GM19099 (cell line): Measurements from ENCODE around the gene FAM53B.

ENCODE experiments used
- POLR2A ChIP-seq: IDR thresholded peaks from 3 replicates; pipeline ENCODE4 v1.6.1; 2011; ENCODE audit warnings: low read depth; ENCODE audit not compliant: insufficient read length; ENCODE audit errors: extremely low read depth

FAM53B gene, protein sequence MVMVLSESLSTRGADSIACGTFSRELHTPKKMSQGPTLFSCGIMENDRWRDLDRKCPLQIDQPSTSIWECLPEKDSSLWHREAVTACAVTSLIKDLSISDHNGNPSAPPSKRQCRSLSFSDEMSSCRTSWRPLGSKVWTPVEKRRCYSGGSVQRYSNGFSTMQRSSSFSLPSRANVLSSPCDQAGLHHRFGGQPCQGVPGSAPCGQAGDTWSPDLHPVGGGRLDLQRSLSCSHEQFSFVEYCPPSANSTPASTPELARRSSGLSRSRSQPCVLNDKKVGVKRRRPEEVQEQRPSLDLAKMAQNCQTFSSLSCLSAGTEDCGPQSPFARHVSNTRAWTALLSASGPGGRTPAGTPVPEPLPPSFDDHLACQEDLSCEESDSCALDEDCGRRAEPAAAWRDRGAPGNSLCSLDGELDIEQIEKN

DNA sequence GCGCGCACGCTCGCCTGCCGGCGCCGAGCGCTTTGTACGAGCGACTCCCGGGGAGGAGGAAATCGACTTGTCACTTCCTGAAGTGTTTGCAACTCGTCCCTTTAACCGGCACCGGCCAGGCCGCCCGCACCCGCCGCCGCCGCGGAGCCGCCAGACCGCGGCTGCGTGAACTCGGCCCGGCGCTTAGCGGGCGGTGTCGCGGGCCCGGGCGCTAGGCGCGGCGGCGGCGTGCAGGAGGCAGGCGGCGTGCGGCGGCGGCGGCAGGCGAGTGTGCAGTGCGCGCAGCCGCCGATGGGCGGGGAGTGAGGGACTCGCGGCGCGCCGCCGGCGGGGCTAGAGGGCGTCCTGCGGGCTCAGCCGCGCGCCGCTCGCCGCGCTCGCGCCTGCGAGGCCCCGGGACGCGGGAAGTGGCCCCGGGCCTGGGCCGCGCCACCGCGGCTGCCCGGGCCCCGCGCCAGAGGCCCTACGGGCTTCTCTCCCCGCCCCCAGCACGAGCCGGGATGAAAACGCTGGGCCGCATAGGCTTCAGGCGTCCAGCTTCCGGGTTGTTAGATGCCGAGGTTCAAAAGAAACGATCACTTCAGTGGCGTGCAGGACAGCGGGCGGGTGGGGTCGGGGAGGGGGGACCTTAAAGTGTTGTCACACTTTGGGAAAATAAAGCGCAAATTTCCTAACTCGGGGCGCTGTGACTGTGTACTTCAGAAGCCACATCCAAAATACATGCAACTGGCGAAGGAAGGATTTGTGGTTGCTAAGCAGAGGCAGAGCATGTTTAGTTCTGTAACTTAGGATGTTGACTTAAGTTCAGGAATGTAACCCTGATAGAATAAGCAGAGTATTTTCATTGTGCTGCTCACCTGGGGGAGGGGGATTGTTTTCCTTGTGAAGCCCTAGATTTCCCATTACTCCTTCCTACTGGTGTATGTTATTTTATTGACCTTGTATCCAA is at the start of gene FAM53B:
FAM53B (minus strand) TSS at position 277 of the 949 bp plus-strand sequence. CDS start 37,665 bp downstream, outside the sequence.
- TF ChIP-seq POLR2A = peak; percentile 67

DNA sequence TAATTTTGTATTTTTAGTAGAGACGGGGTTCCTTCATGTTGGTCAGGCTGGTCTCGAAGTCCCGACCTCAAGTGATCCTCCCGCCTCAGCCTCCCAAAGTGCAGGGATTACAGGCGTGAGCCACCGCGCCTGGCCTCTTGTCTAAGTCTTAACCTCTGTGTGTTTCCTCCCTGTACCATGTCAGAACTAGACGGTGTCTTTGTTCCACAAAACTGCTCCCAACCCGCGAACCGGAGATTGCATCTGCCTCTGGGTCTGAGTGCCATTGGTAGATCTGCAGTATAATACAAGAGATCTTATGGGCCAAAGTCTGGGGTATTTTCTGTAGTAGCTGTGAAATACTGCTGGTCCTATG is 48.8 kb upstream of the FAM53B start:
- no peak for TF ChIP-seq POLR2A

DNA sequence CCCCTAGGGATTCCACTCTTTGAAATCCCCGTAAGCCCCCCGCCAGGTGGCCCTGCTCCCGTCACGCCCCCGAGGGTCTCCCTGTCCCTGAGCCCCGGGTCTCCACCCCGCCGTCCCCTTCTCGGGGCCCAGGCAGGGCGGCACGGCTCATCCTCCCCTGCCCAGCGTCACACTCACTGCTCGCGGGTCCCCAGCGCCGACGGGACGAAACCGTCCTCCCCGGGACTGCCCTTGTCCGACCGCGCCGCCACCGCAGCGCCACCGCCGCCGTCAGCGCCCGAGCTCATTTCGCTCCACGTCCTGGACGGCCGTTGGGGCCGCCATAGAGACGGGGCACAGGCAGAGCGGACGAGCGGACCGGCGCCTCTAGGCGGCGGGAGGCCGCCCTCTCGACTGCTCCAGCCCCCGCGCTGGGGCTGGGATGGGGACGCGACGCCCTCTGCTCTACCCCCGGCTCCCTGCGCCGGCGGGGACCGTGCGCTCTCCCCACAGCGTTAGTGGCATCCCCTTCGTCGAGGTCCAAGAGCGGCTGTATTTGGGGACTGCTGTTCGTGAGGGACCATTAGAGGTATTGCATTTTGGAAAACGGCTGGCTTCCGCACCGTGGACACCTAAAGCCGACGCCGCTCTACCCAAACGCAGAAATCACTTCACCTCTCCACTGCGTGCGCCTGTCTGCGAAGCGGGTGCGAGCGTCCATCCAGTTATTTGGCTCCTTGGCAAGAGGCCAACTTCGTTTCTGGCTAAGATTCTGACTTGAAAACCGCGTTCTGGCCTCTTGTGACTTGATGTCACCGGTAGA is 47.6 kb upstream of the FAM53B start, which contains the start of gene EEF1AKMT2:
EEF1AKMT2 (minus strand) TSS at position 341 of the 802 bp plus-strand sequence; CDS start at position 287, 54 bp downstream.
- peak; percentile 97 for TF ChIP-seq POLR2A

DNA sequence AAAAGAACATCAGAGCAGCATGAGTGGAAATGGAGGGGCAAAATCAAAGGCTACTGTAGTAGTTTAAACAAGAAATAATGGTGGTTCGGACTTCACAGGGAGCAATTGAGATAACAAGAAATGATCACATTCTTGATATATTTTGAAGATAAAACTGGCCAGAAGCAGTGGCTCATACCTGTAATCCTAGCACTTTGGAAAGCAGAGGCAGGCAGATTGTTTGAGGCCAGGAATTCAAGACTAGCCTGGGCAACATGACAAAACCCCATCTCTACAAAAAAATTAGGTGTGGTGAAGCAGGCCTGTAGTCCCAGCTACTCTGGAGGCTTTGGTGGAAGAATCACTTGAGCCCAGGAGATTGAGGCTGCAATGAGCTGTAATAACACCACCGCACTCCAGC is 24.6 kb upstream of the FAM53B start:
- no peak for TF ChIP-seq POLR2A

DNA sequence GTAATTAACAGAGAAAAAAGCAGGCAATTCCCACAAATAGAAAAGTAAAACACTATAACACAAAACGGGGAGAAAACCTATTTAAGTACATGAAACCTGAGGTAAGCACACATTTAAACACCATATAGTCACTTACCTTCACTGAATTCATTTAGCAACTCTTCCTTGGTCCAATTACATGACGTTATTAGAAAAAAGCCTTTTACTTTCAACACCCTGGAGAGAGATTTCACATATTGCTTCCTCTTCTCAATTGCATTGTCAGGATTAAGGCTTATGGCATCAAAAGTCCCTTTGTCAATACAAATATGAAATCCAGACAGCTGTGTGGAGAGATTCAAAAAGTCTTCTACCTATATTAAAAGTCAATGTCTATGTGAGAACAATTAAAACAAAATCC is 21.1 kb upstream of the FAM53B start:
- TF ChIP-seq POLR2A = no peak

DNA sequence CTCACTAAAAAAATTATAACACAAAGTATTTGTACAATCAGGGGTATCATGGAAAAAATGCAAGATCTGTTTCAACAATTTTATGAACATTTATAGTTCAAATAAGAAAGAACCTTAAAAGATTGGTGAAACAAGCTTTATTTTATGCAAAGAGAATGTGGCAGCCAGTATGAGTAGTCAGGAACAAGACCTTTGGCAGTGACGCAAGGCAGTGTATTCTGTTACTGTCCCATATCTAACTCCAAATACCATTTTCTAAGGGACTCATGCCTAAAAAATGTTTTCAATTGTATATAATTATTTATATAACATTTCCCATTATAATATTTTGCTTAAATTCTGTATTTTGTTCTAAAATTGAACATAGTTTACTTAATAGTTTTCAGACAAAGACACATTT is 19.1 kb upstream of the FAM53B start:
- no peak for TF ChIP-seq POLR2A

DNA sequence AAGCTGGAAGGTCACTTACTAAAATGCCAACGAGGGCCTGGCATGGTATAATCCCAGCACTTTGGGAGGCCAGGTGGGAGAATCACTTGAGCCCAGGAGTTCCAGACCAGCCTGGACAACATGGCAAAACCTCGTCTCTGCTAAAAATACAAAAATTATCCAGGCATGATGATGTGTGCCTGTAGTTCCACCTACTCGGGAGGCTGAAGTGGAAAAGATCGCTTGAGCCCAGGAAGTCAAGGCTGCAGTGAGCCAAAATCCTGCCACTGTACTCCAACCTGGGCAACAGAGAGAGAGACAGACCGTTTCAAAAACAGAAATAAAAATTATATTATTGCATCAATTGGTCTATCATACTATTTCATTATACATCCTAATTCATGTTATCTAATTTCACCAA is 18.1 kb upstream of the FAM53B start:
- no peak for TF ChIP-seq POLR2A

DNA sequence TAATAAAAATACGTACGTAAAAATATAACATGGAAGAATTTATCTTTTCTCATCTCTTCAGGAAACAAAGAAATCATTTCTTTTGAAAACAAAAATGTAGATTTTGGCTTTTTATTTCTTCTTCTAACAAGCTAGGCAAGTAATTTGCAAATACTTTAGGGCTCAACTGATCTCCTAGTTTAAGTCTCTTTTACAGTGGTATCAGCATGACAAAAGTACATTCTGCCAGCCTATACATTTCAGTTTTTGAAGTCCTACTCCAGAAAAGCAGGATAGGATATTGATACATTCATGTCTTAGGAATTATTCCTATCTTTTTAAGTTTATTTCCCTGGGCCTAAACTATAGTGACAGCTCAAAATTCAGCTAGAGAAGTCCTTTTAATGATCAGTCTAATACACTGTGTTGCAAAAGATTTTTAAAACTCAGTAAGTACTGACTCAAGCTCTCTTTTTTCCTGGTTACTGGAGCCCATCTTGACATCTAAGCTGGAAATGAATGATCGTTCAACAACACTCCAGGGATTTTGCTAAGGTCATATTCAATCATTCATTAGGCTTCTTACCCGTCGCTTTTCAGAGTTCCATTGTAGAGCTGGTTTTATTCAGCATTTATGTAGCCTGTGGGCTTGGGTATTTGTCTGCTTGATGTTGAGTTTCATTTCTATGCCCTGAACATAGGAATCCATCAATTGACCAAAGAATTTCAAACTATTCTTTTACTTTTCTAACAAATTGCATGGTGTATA is 12.2 kb upstream of the FAM53B start:
- TF ChIP-seq POLR2A = no peak

DNA sequence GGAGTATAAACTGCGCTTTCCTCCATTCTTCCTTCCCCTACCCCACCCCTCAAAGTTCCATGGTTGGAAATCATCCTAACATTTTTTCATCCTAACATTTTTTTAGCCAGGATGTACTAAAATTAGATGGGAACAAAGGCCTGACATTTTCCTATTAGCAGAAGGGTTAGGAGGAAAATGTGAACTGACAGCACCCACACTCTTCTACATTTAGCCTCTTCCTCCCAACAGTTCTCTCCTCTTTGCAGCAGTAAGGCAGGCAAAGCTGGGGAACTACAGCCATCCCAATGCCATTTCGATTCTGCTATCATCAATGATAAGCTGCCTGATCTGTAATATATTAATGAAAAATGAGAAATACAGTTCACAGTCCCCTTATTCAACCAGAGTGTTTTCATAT is 11.4 kb upstream of the FAM53B start:
- TF ChIP-seq POLR2A = no peak

DNA sequence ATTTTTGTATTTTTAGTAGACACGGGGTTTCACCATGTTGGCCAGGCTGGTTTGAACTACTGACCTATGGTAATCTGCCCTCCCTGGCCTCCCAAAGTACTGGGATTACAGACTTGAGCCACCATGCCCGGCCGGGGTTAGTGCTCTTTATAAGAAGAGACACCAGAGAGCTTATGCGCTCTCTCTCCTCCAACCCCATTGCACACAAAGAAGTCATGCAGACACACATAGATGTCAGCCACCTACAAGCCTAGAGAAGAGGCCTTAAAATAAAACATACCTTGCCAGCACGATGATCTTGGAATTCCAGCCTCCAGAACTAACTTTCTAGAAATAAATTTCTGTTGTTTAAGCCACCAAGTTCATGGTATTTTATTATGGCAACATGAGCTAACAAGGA is 10.0 kb upstream of the FAM53B start:
- TF ChIP-seq POLR2A = no peak

DNA sequence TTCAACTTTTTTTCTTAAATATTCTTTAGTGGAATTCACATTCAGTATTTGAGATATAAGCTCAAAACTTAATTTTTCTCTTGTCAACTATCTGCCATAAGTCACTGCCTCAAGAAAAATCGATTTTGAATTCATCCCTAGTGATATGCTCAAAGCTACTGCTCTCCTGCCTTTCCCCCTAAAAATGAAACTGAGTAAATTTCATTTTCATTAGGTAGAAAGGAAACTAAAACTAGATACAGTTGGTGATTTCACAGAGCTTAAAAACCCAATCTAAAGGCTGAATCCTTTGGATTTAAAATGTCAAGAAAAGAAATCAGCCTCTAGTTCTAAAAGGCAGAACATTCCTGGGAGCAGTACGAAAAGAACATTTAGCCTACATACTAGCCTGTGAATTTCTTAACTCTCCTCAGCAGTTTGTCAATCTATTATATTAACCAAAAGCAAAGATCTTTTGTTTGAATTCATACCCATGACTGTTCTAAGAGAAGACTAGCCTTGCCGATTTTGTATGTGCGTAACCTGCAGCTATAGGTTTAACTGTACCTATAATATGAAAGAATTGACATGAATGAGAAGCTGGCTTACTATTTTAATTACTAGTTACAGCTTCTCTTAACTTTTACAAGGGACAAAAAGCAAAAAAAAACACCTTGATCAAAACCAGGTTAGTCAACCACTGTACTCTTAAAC is 4.9 kb upstream of the FAM53B start:
- TF ChIP-seq POLR2A = no peak

DNA sequence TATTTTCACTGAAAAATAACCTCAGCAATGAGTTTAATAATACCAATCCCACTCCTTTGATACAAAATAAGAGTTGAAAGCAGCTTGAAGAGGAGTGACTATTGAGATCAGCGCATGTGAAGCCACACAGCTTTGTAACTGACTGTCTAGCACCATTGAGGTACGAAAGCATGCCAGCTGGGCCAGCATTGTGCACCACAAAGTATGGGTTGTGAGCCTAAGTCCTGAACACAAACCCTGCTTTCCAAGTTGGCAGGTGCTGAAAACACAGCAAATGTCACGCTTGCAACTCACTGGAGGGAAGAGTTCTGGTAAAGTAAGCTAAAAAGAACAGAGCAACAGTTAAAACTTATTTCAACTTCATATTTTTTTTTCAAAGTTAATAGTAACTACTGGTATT is 4.0 kb upstream of the FAM53B start:
- no peak for TF ChIP-seq POLR2A

DNA sequence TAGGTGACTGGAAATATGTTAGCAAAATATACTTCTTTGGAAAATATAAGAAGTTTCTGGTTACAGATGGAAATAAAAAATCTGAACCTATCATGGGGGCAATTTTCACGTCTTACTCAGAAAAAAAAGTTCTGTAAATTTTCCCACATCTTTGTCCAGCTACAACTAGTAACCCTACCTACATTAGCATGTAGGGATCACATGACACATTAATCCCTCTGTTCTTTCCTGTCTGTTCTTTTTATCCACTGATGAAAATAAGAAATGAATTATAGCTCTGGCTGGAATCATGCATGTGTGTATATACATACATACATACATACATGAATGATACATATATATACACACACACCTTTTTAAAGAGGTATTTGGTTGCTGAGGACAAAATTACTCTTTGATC is 3.6 kb upstream of the FAM53B start:
- no peak for TF ChIP-seq POLR2A

DNA sequence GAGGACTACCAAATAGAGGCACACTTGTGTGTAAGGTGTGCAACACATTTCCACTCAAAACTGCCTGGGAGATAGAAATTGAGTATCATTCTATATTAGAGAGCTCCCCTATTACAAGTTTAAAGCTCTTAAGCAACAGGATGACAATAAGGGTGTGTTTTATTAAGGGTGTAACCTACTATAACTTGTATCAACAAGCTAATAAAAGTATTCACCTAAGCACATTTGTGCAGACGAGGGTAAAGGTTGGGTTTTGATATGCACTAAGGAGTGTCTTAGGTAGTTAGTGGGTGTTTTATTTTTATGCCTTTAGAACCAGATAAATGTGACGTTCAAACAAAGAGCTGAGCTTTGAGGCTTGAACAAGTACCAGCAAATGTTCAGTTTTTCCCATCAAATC is 2.8 kb upstream of the FAM53B start:
- TF ChIP-seq POLR2A = no peak

DNA sequence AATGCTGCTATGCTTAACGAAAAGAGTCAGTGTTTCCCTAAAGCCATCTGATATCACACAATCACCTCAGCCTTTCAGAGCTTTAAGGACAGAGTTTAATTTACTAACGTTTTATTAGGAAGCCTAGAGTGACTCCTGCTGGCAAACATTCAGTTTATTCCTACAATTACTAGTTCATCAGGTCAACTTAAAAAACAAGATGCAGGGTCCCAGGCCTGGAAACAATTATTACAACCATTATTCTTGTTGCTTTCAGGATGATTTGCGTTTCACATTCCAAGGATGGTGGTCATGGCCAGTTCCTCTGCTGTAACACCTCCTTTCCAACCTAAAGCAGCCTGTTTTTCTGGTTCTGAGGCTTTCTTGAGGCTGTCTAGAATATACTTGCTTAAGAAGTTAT is 1.5 kb upstream of the FAM53B start:
- no peak for TF ChIP-seq POLR2A
